Measurements from ENCODE around the gene RFTN1.

- TF ChIP-seq CTCF (IDR thresholded peaks at IDR 0.05 in 2 of 3, conservative IDR thresholded peaks at IDR 0.05 in 1 of 3; ENCODE audit: control insufficient read depth in 2 of 3, extremely low read depth in 1 of 3, insufficient read depth in 1 of 3, low read depth in 3 of 3, low read length in 3 of 3) = no peak
- TF ChIP-seq MXI1 (IDR thresholded peaks at IDR 0.05; ENCODE audit: low read depth, low read length) = no peak
- no peak for TF ChIP-seq NFIC (IDR thresholded peaks at IDR 0.05; ENCODE audit: low read depth, low read length)
- no peak for TF ChIP-seq EP300 (IDR thresholded peaks at IDR 0.05; ENCODE audit: borderline replicate concordance in 1 of 2, control insufficient read depth in 1 of 2, low read depth in 2 of 2, low read length in 2 of 2)
- TF ChIP-seq GABPA (IDR thresholded peaks at IDR 0.05; ENCODE audit: low read depth) = no peak
- no peak for TF ChIP-seq BRCA1 (IDR thresholded peaks at IDR 0.05; ENCODE audit: low read depth, low read length)
- TF ChIP-seq HCFC1 (IDR thresholded peaks at IDR 0.05; ENCODE audit: low read length) = no peak
- TF ChIP-seq ATF2 (IDR thresholded peaks at IDR 0.05; ENCODE audit: low read length) = no peak
- no peak for TF ChIP-seq POLR2AphosphoS5 (IDR thresholded peaks at IDR 0.05; ENCODE audit: low read length)
- TF ChIP-seq RCOR1 (conservative IDR thresholded peaks at IDR 0.05; ENCODE audit: low read depth, low read length) = no peak
Observed at GRCh38 chr3:16331319-16331883, 182.1 kb downstream of the RFTN1 start.
